SK-N-SH (cell line): Measurements from ENCODE around the gene PLEKHH1. TPM values are rescaled to one million over a fixed set of nuclear protein-coding genes. Genes with fewer than 3 reads are reported as not detected.

Experiments used
- CTCF ChIA-PET: fragments of 300-600, 350-600 bp; formaldehyde crosslinking; extraction: SDS; loops from one replicate; lab custom pipeline; 2021; lab: Yijun Ruan, JAX
- POLR2A ChIA-PET: fragments of 350-600 bp; sonication (Branson Sonifier 250); formaldehyde crosslinking; extraction: SDS; loops from one replicate; lab custom pipeline; 2020; ENCODE audit warnings: antibody characterized with exemption, inconsistent platforms; lab: Yijun Ruan, JAX
- DNase-seq: peaks from one replicate; pipeline ENCODE4 v3.0.0; 2012
- H2AFZ ChIP-seq: fragments of 200-600 bp; sonication (generic); 2 replicates; pipeline ENCODE4 v1.8.1; 2016; ENCODE audit warnings: antibody characterized with exemption, mild to moderate bottlenecking, low read depth
- H3F3A ChIP-seq: fragments of 200-600 bp; sonication (generic); replicated peaks from 2 replicates; pipeline ENCODE3; 2016; ENCODE audit warnings: antibody characterized with exemption, mild to moderate bottlenecking; ENCODE audit not compliant: insufficient read depth
- H3K27ac ChIP-seq, 2 experiments: fragments of 200-500 bp in 1 of 2; fragments of 200-600 bp in 1 of 2; sonication (Bioruptor generic) in 1 of 2; sonication (generic), shearing (Covaris generic) in 1 of 2; 2 replicates each; pipeline versions ENCODE4 v1.5.1 to v1.6.1; 2014 to 2016; ENCODE audit warnings: low read depth in 2 of 2, inconsistent platforms in 1 of 2, low read length in 1 of 2, mild to moderate bottlenecking in 1 of 2, mixed read lengths in 1 of 2
- H3K27me3 ChIP-seq: fragments of 200-600 bp; sonication (generic), shearing (Covaris generic); 2 replicates; pipeline ENCODE4 v1.6.1; 2016; ENCODE audit warnings: mixed run types; ENCODE audit not compliant: insufficient read depth
- H3K36me3 ChIP-seq, 2 experiments: fragments of 200-500 bp in 1 of 2; fragments of 200-600 bp in 1 of 2; sonication (Bioruptor generic) in 1 of 2; sonication (generic) in 1 of 2; replicated peaks in 1 of 2; 2 replicates each; pipeline versions ENCODE3 to v1.5.1; 2014 to 2016; ENCODE audit warnings: low read length in 1 of 2, mild to moderate bottlenecking in 1 of 2; ENCODE audit not compliant: insufficient read depth in 2 of 2, control insufficient read depth in 1 of 2
- H3K4me1 ChIP-seq, 2 experiments: fragments of 200-500 bp in 1 of 2; fragments of 200-600 bp in 1 of 2; sonication (Bioruptor generic) in 1 of 2; sonication (generic), shearing (Covaris generic) in 1 of 2; 2 replicates each; pipeline versions ENCODE4 v1.5.1 to v1.6.1; 2014 to 2016; ENCODE audit warnings: low read depth in 1 of 2, low read length in 1 of 2, mixed run types in 1 of 2; ENCODE audit not compliant: insufficient read depth in 2 of 2, control insufficient read depth in 1 of 2
- H3K4me2 ChIP-seq: fragments of 200-600 bp; sonication (generic), shearing (Covaris generic); 2 replicates; pipeline ENCODE4 v1.6.1; 2017; ENCODE audit warnings: mixed run types
- H3K4me3 ChIP-seq, 2 experiments: fragments of 200-500 bp in 1 of 2; fragments of 200-600 bp in 1 of 2; sonication (Bioruptor generic) in 1 of 2; sonication (generic), shearing (Covaris generic) in 1 of 2; 2 replicates each; pipeline versions ENCODE4 v1.5.1 to v1.8.1; 2014 to 2016; ENCODE audit warnings: low read depth in 2 of 2, inconsistent platforms in 1 of 2, low read length in 1 of 2, mild to moderate bottlenecking in 1 of 2, mixed read lengths in 1 of 2, moderate library complexity in 1 of 2
- H3K79me2 ChIP-seq: fragments of 200-600 bp; sonication (generic); 2 replicates; pipeline ENCODE4 v1.8.1; 2017; ENCODE audit warnings: mild to moderate bottlenecking; ENCODE audit not compliant: insufficient read depth
- H3K9ac ChIP-seq: fragments of 200-600 bp; sonication (generic); 2 replicates; pipeline ENCODE4 v1.6.1; 2017; ENCODE audit warnings: mixed run types
- H3K9me2 ChIP-seq: fragments of 200-600 bp; sonication (generic); 2 replicates; pipeline ENCODE4 v1.6.1; 2017; ENCODE audit warnings: mixed run types
- H3K9me3 ChIP-seq: fragments of 200-600 bp; sonication (generic); 2 replicates; pipeline ENCODE4 v1.6.1; 2017; ENCODE audit warnings: mixed run types, mild to moderate bottlenecking, moderate library complexity
- H4K20me1 ChIP-seq: fragments of 200-600 bp; sonication (generic); 2 replicates; pipeline ENCODE4 v1.6.1; 2017; ENCODE audit warnings: mild to moderate bottlenecking, mixed run types; ENCODE audit not compliant: insufficient read depth
- ELF1 ChIP-seq: IDR thresholded peaks from 2 replicates; pipeline ENCODE4 v1.4.0; 2012
- EP300 ChIP-seq, 2 experiments: IDR thresholded peaks; 2 replicates each; pipeline versions ENCODE4 v1.4.0 to v1.6.1; 2012; ENCODE audit warnings: borderline replicate concordance in 1 of 2, low read depth in 1 of 2, low read length in 1 of 2
- IRF3 ChIP-seq: fragments of 150-350 bp; IDR thresholded peaks from 2 replicates; pipeline ENCODE4 v1.6.1; 2016; ENCODE audit warnings: mild to moderate bottlenecking, low read depth, low read length
- JUND ChIP-seq: IDR thresholded peaks from 2 replicates; pipeline ENCODE4 v1.4.0; 2012
- MAX ChIP-seq: IDR thresholded peaks from 2 replicates; pipeline ENCODE4 v1.4.0; 2012; ENCODE audit warnings: low read depth
- PBX3 ChIP-seq: IDR thresholded peaks from 2 replicates; pipeline ENCODE4; 2012
- RCOR1 ChIP-seq: fragments of 150-350 bp; IDR thresholded peaks from 2 replicates; pipeline ENCODE4 v1.6.1; 2017; ENCODE audit warnings: antibody characterized with exemption, low read length
- REST ChIP-seq: IDR thresholded peaks from 2 replicates; pipeline ENCODE4 v1.6.1; 2012; ENCODE audit warnings: mild to moderate bottlenecking, low read depth, low read length, moderate library complexity
- RFX5 ChIP-seq: IDR thresholded peaks from 2 replicates; pipeline ENCODE4 v1.6.1; 2012; ENCODE audit warnings: mild to moderate bottlenecking, improper control_type of control experiment, low read length
- SIN3A ChIP-seq: IDR thresholded peaks from 2 replicates; pipeline ENCODE4 v1.6.1; 2012; ENCODE audit warnings: low read depth, mild to moderate bottlenecking, low read length, moderate library complexity, borderline replicate concordance
- TEAD4 ChIP-seq: IDR thresholded peaks from 2 replicates; pipeline ENCODE4 v1.4.0; 2012; ENCODE audit warnings: mild to moderate bottlenecking, borderline replicate concordance; ENCODE audit not compliant: insufficient read depth
- YY1 ChIP-seq: IDR thresholded peaks from 2 replicates; pipeline ENCODE4 v1.4.0; 2012; ENCODE audit warnings: low read depth, mild to moderate bottlenecking
- ZBTB33 ChIP-seq: IDR thresholded peaks from 2 replicates; pipeline ENCODE4 v1.4.0; 2012; ENCODE audit warnings: low read depth, borderline replicate concordance
- WGBS: methylation state at CpG from one replicate; pipeline ENCODE4 v1.1.6; 2017; ENCODE audit warnings: low lambda C conversion rate; 5-methylcytosine and 5-hydroxymethylcytosine counted together
- polyA plus RNA-seq, 3 experiments: library from polyadenylated mRNA; depleted of rRNA; stranded (reverse); fragments of >200 nt; gene quantifications; 2 replicates each; pipeline ENCODE4 v1.2.3, GENCODE V29; 2012

PLEKHH1 gene
- polyA plus RNA-seq, 1 of the 3 experiments (the other 2 are of a cell fraction), result 1.6 TPM

- Histone ChIP-seq H3K9me2 (no peaks in the 10 kb centered on the region), H3K4me1 (no peaks in the 10 kb centered on the region), H3K4me3 (no peak overlapping the region), H3K9ac (no peak overlapping the region), H2AFZ (no peak overlapping the region), H3K27ac (no peak overlapping the region), H3F3A (no peaks in the 10 kb centered on the region), H3K9me3 (no peaks in the 10 kb centered on the region), H3K4me2 (no peak overlapping the region), H3K36me3 (no peaks in the 10 kb centered on the region), H4K20me1 (no peaks in the 10 kb centered on the region), H3K27me3 (no peaks in the 10 kb centered on the region), H3K79me2 (no peaks in the 10 kb centered on the region)
- TF ChIP-seq RCOR1 (no peak), IRF3 (no peak), PBX3 (no peak), YY1 (no peak), ZBTB33 (no peak), MAX (no peak), JUND (no peak), ELF1 (no peak), EP300 (IDR thresholded peaks at IDR 0.05; ENCODE audit: borderline replicate concordance in 1 of 2, low read depth in 1 of 2, low read length in 1 of 2) (no peak)
- no peak for DNase-seq
- 91% methylated on average over 4 of the region's 4 CpGs for WGBS
- CTCF ChIA-PET, result interaction anchor here (1.0 to 2.9 kb wide), 2 partner anchors 37 to 103 kb away, joined by 3 to 8 read pairs; no protein-coding TSS in a partner anchor
- POLR2A ChIA-PET, result no interaction called here
Measured at GRCh38 chr14:67630186-67630585, 97.1 kb downstream of the PLEKHH1 start.

GRCh38 chr14:67630938-67631337 lies 97.8 kb downstream of the PLEKHH1 start:
- Histone ChIP-seq H2AFZ (no peak overlapping the region), H3K79me2 (no peaks in the 10 kb centered on the region), H3K4me1 (no peaks in the 10 kb centered on the region), H3K27me3 (no peaks in the 10 kb centered on the region), H3F3A (no peaks in the 10 kb centered on the region), H3K36me3 (no peaks in the 10 kb centered on the region), H3K9me2 (no peaks in the 10 kb centered on the region), H3K27ac (no peak overlapping the region), H3K4me2 (no peak overlapping the region), H3K4me3 (no peak overlapping the region), H3K9me3 (no peaks in the 10 kb centered on the region), H4K20me1 (no peaks in the 10 kb centered on the region), H3K9ac (no peak overlapping the region)
- no peak for DNase-seq
- TF ChIP-seq RFX5 (no peak), SIN3A (no peak), TEAD4 (no peak), YY1 (no peak), REST (no peak)
- WGBS, result 84% methylated on average over 5 of the region's 5 CpGs
- ChIA-PET POLR2A (no interaction called here), CTCF (interaction anchor here (0.7 to 2.9 kb wide), 4 partner anchors 12 to 73 kb away, joined by 4 to 8 read pairs (median 6); no protein-coding TSS in a partner anchor)
